GM19238 (cell line): ENCODE results near the gene DPF1.
"Not testable (repeated sequence)": the region's sequence is repeated elsewhere in the genome, so short reads cannot be mapped to it uniquely, and the experiment has no call there.

ENCODE experiments used
- DNase-seq: peaks from one replicate; pipeline ENCODE4 v3.0.0; 2011; ENCODE audit warnings: low spot score; ENCODE audit not compliant: insufficient read length

DPF1 gene

DNA sequence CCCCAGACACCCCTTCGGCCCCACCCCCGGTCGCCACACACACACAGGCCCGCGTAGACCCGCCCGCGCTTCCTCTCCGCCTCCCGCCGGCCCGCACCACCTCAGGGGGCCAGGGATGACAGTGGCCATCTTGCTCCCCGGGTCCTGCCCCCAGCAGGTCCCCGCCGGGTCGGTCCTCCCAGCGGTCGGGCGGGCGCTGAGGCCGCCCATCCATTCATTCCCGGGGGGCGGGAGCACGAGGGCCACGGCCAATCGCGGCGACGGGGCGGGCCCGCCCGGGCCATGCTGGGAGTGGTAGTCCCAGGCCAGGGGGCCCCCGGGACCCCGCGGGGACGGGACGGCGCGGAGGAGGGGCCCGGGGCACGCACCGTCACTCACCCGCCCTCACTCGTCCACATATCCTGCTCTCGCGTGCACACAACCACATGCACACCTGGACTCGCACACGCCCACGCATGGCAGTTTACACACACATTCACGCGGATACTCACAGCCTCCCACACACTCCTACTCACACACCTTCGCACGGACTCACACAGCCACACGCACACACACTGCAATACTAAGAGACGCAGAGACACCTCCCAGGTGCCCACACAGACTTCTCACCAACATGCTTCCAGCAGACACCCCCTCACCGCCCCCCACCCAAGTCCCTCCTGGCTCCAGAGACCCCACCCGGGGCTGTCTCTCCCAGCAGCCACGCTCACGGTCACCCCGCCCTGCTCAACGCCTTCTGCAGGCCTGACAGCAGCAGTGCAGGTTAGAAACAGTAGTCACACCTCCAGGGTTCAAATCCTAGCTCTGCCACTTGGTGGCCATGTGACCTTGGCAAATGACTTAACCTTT lies at the start of gene DPF1:
DPF1 (minus strand) TSS at position 209 of the 849 bp plus-strand sequence; CDS start at position 129, 80 bp downstream.
- peak; percentile 95 for DNase-seq

DNA sequence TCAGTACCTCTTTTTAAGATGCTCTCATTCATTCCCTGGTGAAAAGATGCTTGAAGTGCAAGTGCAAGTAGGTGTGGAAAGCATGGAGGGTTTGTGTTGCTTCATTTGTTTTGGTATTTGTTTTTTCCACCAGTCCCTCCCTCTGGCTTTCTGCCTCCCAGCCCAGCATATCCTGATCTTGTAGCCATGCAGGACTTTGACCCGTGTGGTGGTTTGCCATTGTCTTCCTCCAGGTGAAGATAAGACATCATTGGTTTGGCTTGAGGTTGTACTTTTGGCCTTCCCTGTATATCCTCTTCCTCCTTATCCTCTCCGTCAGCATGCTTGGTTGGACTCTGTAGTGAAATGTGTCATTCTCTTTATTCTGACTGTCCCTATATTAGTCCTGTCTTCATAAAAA lies 49.5 kb upstream of the DPF1 start:
- DNase-seq = no peak

DNA sequence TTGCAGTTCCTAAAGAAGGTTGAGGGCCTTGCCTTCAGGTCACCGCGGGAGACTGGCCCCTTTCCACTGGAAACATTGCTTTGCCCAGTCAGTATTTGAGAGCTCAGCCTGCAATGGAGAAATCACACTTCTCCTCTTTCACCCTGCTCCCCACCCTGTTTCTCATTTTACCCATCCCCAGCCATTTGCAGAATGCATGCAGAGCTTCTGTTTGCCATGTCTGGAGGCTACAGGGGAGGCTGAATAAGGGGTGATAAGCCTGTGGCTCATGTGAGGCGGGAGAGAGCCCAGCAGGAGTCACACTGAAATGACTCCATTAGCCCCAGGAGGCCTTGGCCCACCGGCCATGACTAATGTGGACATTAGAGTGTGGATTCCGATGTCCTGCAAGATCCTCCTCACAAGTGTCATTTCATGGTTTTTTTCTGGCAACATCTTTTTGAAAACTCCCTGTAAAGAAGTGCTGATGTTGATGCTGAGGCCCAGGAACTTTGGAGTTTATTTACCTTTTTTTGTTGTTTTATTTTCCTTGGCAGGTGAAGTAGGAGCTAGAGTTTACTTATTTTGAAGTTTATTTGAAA lies 46.7 kb upstream of the DPF1 start:
- no peak for DNase-seq

DNA sequence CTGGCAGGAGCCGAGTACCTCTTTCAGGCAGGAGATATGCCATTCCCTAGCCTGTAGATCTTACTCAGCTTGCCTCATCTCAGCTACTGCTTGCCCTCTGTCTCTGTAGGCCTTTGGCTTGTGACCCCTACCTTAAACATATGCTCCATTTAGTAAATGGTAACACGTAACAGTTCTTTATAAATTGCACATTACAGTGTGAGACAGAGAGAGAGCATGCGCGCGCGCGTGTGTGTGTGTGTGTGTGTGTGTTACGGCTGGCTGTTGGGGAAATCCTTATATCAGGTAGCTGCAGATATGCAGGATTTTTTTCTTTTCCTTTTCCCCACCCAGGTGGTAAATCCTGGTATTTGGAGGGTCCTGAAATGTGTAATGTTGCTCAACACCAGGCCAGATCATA lies 44.5 kb upstream of the DPF1 start:
- no peak for DNase-seq

- no peak for DNase-seq
These were observed 43.9 kb upstream of the DPF1 start for GRCh38 chr19:38267761-38268483.

DNA sequence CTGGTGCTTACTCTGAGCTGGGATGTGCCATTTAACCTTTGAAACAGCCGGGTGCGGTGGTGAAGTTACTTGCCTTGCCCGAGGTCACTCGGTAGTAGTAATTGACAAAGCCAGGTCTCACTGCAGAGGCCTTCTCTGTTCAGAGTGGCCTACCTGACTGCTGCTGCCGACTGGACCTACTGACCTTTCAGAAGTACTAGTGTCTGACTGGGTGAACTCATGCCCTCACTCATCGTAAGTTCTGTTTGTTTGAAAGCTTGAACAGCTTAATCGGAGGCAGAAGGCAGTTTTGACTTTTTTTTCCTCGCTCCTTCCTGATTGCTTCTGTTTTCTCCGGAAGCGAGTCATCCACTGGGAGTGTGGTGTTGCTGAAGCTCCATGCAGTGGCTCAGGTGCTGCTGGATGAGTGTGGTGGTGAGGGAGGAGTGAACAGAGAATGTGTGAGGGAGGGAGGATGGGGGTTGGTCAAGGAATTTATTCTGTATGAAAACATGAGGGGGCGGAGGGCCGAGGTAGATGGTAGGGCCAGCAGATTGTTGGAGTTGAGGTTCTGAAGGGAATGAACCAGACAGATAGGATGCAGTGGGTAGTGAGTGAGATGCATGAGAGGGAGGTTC lies 43.1 kb upstream of the DPF1 start:
- no peak for DNase-seq

- DNase-seq = no peak
These were observed 42.0 kb upstream of the DPF1 start for GRCh38 chr19:38265921-38266429.

GRCh38 chr19:38265213-38265861 lies 41.3 kb upstream of the DPF1 start:
- DNase-seq = no peak

- DNase-seq = peak; percentile 47
These were observed 40.6 kb upstream of the DPF1 start, which contains the start of gene SPINT2 for GRCh38 chr19:38264486-38265212. Gene SPINT2, plus strand, starts transcription at chr19:38264573. Its CDS starts 320 bp downstream, at chr19:38264893.

DNA sequence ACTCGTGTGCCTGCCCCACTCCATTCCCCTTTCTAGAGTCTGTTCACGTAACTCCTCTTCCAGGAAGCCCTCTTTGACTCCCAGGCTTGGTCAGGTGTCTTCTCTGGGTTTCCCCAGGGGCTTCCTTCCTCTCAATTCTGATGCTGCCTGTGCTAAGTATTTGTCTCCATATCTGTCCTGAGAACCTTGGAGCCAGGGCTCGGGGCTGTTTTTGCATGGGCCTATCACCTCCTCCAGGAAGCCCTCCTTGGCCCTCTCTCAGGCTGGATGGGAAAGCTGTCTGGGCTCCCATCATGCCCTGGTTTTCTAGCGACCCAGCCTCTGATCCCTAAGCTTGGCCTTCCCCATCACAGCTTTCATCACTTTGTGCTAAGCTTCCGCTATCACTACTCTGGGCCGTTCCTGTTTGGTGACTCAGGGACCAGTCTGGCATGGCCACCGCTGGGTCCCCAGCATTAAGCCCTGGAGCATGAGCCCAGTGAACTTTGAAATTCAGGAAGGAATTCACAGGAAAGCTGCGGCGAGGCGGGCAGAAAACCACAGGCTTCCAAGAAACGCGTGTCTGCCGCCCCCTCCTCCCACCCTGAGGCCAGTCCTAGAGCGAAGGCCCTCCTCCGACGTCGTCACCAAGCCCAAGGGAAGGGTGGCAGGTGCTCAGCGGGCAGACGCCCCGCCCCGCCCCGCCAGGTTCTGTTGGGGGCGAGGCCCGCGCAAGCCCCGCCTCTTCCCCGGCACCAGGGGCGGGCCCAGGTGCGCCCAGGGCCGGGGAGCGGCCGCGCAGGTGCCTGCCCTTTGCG lies 39.9 kb upstream of the DPF1 start:
- peak; percentile 53 for DNase-seq

GRCh38 chr19:38262585-38263268 lies 38.7 kb upstream of the DPF1 start:
- DNase-seq = no peak

- DNase-seq = not testable (repeated sequence)
These were observed 37.9 kb upstream of the DPF1 start for GRCh38 chr19:38261942-38262341.

- DNase-seq = no peak
These were observed 31.5 kb upstream of the DPF1 start for GRCh38 chr19:38255383-38256014.

- DNase-seq = no peak
These were observed 29.8 kb upstream of the DPF1 start for GRCh38 chr19:38253788-38254187.

DNA sequence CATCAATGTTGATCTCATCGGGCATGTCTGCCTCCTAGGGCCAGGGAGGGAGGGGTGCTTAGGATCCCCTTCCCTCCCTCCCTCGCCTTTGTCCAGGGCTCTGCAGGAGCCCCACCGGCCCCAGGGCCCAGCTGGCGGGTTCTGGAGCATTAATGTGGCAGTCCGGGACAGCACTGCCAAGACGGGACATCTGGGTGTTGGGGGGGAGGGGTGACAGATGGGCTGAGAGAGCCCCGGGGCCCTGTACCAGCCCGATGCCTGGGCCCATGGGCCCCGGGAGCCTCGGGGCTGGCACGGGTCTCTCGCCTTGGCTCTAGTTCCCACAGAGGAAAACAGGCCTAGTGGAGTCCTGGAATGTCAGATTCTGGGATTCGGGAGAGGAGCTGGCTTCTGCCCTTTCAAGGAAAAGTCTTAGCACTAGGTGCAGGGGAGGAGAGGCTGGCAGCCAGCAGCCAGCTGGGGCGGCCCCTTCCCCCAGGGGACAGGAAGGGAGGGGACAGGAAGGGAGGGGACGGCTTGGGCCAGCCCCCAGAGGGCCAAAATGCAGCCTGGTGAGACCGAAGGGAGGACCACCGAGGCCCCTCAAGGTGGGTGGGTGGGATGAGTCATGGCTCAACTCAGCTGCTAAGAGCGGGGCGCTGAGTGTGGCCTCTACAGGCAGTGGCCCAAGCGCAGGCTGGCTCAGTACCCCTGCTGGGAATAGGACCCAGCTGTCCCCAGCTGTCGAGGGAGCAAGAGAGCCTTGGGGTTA lies 29.1 kb upstream of the DPF1 start:
- DNase-seq = no peak

DNA sequence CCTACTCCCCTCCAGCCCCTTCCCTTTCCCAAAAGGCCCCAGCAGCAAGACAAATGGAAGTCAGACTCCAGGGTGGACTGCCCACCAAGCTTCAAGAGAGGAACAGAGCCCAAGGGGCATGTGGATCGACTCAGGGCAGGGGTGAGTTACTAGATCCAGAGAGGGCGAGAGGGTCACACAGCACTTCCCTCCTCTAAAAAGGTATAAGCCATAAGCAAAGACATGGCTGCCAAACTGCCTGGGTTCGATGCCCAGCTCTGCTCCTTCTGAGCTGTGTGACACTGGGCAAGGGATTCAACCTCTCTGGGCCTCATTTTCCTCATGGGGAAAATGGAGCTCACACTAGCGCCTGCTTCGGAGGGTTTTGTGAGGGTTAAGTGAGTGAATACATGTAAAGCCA lies 28.4 kb upstream of the DPF1 start:
- no peak for DNase-seq

DNA sequence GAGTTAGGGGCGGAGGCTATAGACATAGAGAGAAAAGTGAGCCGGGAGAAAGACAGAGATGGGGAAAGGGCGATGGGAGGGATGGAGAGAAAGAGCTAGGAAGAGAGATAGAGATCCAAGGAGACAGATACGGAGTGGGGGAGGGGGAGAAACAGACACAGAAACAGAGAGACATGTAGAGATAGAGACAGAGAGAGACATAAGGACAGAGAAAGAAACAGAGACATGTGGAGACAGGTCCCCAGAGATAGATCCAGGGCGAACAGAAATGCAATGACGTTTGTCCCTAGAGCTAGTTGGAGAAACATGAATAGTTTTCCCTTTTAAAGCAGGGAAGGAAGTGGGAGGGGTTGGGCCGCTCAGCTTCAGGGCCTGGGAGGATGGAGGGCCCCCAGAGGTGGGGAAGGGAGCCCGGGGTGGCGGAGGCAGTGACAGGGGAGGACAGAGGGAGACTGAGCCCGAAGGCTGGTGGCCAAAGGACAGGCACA lies 27.6 kb upstream of the DPF1 start:
- no peak for DNase-seq
